Erythroblast (primary cell): ENCODE results near the gene ZFPM1.

Experiments
- GATA1 ChIP-seq: IDR thresholded peaks from 2 replicates; pipeline ENCODE4 v1.6.1; 2011; ENCODE audit warnings: low read depth, mild to moderate bottlenecking, control low read depth, low read length, moderate library complexity
- POLR2A ChIP-seq: IDR thresholded peaks from 2 replicates; pipeline ENCODE4 v1.6.1; 2011; ENCODE audit warnings: mild to moderate bottlenecking, low read length

- TF ChIP-seq POLR2A = no peak
- TF ChIP-seq GATA1 = no peak
Measured at GRCh38 chr16:88585269-88585668, 132.2 kb downstream of the ZFPM1 start.
